ENCODE data around the gene FAM120B. TPM values are rescaled to one million over a fixed set of nuclear protein-coding genes. Genes with fewer than 3 reads are reported as not detected.

The FAM120B gene
- total and polyA plus RNA-seq, 2 experiments from 2014 or later = 7.2 to 16.7 TPM

DNA sequence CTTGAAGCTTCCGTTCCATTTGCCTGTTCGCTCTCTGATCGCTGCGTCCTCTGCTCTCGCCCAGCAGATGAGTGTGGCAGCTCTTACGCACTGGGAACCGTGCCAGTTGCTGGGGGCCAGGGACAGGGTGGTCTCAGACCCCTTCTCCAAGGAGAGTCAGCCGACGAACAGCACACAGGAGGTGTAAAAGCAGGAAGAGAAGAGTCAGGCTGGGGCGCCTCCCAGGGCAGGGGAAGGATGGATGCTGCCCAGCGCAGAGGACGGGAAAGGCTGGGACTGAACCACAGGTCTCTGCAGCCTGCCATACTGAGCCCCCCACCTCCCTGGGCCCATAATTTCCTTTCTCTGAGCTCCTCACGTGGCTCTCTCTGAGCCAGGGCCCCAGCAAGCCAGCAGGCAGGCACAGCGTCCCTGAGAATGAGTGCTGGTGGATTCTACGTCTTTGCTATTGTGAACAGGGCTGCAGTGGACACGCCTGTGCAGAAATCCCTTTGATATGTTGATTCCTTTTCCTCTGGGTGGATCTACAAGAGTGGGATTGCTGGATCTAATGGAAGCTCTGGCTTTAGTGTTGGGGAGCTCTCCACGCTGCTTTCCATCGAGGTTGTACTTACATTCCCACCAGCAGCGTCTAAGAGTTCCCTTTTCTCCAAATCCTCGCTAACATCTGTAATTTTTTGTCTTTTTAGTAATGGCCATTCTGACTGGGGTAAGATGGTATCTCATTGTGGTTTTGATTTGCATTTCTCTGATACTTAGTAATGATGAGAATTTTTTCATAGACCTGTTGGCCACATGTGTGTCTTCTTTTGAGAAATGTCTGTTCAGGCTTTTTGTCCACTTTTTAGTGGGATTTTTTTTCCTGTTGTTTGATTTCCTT lies 142.4 kb downstream of the FAM120B start:
- H3K79me2 ChIP-seq (replicated peaks; ENCODE audit: insufficient read depth) = no peaks in the 10 kb centered on the region
- no peaks in the 10 kb centered on the region; the same call in 1 of the 3 replicates for H3K4me1 Mint-ChIP-seq
- H3K36me3 ChIP-seq (ENCODE audit: insufficient read depth) = no peaks in the 10 kb centered on the region
- no peak overlapping the region for H3K27ac ChIP-seq (ENCODE audit: low read depth)
- H3K9me3 Mint-ChIP-seq = peaks cover 12% of the 10 kb centered on the region
- no peak overlapping the region for H2AFZ ChIP-seq
- H3K9me2 ChIP-seq (ENCODE audit: insufficient read depth) = no peaks in the 10 kb centered on the region
- no peaks in the 10 kb centered on the region for H3K27me3 ChIP-seq (ENCODE audit: insufficient read depth)
- no peak overlapping the region for H3K4me2 ChIP-seq
- no peak overlapping the region for H3K4me3 Mint-ChIP-seq
- ATAC-seq (no peak), DNase-seq (ENCODE audit: low spot score) (no peak)
- H3K4me3 ChIP-seq = no peak overlapping the region
- peaks cover 6% of the 10 kb centered on the region for H3K27me3 Mint-ChIP-seq (ENCODE audit: insufficient read depth, low read depth, poor library complexity)
- H3K27ac Mint-ChIP-seq = no peak overlapping the region
- no peaks in the 10 kb centered on the region for H3K4me1 ChIP-seq (ENCODE audit: insufficient read depth)
- H4K20me1 ChIP-seq (replicated peaks; ENCODE audit: insufficient read depth) = no peaks in the 10 kb centered on the region
- TF ChIP-seq, protein P1, sequence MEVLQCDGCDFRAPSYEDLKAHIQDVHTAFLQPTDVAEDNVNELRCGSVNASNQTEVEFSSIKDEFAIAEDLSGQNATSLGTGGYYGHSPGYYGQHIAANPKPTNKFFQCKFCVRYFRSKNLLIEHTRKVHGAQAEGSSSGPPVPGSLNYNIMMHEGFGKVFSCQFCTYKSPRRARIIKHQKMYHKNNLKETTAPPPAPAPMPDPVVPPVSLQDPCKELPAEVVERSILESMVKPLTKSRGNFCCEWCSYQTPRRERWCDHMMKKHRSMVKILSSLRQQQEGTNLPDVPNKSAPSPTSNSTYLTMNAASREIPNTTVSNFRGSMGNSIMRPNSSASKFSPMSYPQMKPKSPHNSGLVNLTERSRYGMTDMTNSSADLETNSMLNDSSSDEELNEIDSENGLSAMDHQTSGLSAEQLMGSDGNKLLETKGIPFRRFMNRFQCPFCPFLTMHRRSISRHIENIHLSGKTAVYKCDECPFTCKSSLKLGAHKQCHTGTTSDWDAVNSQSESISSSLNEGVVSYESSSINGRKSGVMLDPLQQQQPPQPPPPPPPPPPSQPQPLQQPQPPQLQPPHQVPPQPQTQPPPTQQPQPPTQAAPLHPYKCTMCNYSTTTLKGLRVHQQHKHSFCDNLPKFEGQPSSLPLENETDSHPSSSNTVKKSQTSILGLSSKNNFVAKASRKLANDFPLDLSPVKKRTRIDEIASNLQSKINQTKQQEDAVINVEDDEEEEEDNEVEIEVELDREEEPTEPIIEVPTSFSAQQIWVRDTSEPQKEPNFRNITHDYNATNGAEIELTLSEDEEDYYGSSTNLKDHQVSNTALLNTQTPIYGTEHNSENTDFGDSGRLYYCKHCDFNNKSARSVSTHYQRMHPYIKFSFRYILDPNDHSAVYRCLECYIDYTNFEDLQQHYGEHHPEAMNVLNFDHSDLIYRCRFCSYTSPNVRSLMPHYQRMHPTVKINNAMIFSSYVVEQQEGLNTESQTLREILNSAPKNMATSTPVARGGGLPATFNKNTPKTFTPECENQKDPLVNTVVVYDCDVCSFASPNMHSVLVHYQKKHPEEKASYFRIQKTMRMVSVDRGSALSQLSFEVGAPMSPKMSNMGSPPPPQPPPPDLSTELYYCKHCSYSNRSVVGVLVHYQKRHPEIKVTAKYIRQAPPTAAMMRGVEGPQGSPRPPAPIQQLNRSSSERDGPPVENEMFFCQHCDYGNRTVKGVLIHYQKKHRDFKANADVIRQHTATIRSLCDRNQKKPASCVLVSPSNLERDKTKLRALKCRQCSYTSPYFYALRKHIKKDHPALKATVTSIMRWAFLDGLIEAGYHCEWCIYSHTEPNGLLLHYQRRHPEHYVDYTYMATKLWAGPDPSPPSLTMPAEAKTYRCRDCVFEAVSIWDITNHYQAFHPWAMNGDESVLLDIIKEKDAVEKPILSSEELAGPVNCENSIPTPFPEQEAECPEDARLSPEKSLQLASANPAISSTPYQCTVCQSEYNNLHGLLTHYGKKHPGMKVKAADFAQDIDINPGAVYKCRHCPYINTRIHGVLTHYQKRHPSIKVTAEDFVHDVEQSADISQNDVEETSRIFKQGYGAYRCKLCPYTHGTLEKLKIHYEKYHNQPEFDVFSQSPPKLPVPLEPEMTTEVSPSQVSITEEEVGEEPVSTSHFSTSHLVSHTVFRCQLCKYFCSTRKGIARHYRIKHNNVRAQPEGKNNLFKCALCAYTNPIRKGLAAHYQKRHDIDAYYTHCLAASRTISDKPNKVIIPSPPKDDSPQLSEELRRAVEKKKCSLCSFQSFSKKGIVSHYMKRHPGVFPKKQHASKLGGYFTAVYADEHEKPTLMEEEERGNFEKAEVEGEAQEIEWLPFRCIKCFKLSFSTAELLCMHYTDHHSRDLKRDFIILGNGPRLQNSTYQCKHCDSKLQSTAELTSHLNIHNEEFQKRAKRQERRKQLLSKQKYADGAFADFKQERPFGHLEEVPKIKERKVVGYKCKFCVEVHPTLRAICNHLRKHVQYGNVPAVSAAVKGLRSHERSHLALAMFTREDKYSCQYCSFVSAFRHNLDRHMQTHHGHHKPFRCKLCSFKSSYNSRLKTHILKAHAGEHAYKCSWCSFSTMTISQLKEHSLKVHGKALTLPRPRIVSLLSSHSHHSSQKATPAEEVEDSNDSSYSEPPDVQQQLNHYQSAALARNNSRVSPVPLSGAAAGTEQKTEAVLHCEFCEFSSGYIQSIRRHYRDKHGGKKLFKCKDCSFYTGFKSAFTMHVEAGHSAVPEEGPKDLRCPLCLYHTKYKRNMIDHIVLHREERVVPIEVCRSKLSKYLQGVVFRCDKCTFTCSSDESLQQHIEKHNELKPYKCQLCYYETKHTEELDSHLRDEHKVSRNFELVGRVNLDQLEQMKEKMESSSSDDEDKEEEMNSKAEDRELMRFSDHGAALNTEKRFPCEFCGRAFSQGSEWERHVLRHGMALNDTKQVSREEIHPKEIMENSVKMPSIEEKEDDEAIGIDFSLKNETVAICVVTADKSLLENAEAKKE (CRISPR knock-in tag; IDR thresholded peaks at IDR 0.05) = no peak
- TF ChIP-seq JUNB (IDR thresholded peaks at IDR 0.05; ENCODE audit: unreplicated experiment) = no peak
- TF ChIP-seq STAT1 (IDR thresholded peaks at IDR 0.05; ENCODE audit: unreplicated experiment) = no peak
- no peak for TF ChIP-seq NANOG (IDR thresholded peaks at IDR 0.05; ENCODE audit: borderline replicate concordance)
- no peak for TF ChIP-seq CREB1 (CRISPR knock-in tag; IDR thresholded peaks at IDR 0.05; ENCODE audit: low read depth)
- TF ChIP-seq POLR2AphosphoS5 (IDR thresholded peaks at IDR 0.05; ENCODE audit: low read depth) = no peak
- TF ChIP-seq, protein P2, sequence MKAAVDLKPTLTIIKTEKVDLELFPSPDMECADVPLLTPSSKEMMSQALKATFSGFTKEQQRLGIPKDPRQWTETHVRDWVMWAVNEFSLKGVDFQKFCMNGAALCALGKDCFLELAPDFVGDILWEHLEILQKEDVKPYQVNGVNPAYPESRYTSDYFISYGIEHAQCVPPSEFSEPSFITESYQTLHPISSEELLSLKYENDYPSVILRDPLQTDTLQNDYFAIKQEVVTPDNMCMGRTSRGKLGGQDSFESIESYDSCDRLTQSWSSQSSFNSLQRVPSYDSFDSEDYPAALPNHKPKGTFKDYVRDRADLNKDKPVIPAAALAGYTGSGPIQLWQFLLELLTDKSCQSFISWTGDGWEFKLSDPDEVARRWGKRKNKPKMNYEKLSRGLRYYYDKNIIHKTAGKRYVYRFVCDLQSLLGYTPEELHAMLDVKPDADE (IDR thresholded peaks at IDR 0.05) = no peak
- TF ChIP-seq ZNF114 (CRISPR knock-in tag; IDR thresholded peaks at IDR 0.05) = no peak
- TF ChIP-seq, protein P3, sequence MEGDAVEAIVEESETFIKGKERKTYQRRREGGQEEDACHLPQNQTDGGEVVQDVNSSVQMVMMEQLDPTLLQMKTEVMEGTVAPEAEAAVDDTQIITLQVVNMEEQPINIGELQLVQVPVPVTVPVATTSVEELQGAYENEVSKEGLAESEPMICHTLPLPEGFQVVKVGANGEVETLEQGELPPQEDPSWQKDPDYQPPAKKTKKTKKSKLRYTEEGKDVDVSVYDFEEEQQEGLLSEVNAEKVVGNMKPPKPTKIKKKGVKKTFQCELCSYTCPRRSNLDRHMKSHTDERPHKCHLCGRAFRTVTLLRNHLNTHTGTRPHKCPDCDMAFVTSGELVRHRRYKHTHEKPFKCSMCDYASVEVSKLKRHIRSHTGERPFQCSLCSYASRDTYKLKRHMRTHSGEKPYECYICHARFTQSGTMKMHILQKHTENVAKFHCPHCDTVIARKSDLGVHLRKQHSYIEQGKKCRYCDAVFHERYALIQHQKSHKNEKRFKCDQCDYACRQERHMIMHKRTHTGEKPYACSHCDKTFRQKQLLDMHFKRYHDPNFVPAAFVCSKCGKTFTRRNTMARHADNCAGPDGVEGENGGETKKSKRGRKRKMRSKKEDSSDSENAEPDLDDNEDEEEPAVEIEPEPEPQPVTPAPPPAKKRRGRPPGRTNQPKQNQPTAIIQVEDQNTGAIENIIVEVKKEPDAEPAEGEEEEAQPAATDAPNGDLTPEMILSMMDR (conservative IDR thresholded peaks at IDR 0.05; ENCODE audit: low read depth in 2 of 2) = no peak
- TF ChIP-seq EZH2 (IDR thresholded peaks at IDR 0.05; ENCODE audit: low read depth, unreplicated experiment) = no peak
- TF ChIP-seq, protein P4, sequence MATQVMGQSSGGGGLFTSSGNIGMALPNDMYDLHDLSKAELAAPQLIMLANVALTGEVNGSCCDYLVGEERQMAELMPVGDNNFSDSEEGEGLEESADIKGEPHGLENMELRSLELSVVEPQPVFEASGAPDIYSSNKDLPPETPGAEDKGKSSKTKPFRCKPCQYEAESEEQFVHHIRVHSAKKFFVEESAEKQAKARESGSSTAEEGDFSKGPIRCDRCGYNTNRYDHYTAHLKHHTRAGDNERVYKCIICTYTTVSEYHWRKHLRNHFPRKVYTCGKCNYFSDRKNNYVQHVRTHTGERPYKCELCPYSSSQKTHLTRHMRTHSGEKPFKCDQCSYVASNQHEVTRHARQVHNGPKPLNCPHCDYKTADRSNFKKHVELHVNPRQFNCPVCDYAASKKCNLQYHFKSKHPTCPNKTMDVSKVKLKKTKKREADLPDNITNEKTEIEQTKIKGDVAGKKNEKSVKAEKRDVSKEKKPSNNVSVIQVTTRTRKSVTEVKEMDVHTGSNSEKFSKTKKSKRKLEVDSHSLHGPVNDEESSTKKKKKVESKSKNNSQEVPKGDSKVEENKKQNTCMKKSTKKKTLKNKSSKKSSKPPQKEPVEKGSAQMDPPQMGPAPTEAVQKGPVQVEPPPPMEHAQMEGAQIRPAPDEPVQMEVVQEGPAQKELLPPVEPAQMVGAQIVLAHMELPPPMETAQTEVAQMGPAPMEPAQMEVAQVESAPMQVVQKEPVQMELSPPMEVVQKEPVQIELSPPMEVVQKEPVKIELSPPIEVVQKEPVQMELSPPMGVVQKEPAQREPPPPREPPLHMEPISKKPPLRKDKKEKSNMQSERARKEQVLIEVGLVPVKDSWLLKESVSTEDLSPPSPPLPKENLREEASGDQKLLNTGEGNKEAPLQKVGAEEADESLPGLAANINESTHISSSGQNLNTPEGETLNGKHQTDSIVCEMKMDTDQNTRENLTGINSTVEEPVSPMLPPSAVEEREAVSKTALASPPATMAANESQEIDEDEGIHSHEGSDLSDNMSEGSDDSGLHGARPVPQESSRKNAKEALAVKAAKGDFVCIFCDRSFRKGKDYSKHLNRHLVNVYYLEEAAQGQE (IDR thresholded peaks at IDR 0.05; ENCODE audit: unreplicated experiment) = no peak
- TF ChIP-seq ZNF331 (CRISPR knock-in tag; IDR thresholded peaks at IDR 0.05; ENCODE audit: low read depth) = no peak
- no peak for TF ChIP-seq EZH2phosphoT487 (IDR thresholded peaks at IDR 0.05; ENCODE audit: unreplicated experiment)
- H3F3A ChIP-seq (replicated peaks; ENCODE audit: low read depth) = no peaks in the 10 kb centered on the region
- peaks cover 5% of the 10 kb centered on the region; the same call in 2 of the 3 replicates for H3K36me3 Mint-ChIP-seq (ENCODE audit: low read depth)

All from GM23338 (cell line).